GM15510 (cell line): ENCODE results near the gene C1orf87.

Experiments used
- POLR2A ChIP-seq: IDR thresholded peaks from 3 replicates; pipeline ENCODE4 v1.6.1; 2011; ENCODE audit warnings: borderline replicate concordance; ENCODE audit not compliant: insufficient read length; ENCODE audit errors: extremely low read depth

Gene C1orf87

DNA sequence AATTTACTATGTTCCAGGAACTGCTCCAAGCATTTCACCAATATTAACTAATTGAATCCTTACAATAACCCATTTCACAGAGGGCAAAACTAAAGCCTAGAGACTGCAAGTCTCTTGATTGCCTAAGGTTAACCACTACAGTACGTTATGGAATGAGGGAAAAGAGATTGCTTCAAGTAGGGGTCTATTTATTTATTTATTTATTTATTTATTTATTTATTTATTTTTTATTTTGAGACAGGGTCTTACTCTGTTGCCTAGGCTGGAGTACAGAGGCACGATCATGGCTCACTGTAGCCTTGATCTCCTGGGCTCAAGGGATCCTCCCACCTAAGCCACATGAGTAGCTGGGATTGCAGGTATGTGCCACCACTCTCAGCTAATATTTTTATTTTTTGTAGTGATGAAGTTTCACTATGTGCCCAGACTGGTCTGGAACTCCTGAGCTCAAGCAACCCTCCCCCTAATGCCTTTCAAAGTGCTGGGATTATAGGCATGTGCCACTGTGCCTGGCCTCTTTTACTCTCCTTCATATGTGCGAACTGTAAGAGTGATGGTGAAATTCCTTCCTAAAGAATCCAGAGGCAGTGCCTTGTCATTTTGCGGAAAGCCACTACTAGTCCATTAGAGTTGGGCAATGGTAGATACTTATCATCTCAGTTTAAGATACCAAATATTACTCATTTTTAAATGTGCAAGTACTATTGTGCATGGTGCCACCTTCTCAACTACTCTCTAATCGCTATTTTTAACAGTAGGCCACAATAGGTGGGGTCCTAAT lies 81.3 kb downstream of the C1orf87 start:
- no peak for TF ChIP-seq POLR2A

DNA sequence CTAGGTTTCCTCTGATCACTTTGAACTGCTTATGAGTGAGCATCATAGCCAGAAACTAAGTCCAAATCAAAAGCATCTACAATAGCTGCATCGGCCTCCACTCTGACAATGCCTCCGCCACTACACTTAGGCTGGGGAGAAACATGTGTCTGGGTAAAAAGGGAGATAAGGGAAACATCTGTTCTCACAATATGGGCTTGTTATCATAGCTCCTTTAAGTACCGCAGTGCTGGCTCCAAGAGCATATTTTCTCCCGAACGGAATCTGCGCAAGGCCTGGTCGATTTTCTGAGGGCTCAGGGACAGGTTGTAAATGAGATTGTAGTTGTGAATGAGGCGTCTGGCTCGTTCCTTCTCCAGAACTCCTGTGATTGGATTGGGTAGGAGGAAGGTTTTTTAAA lies 83.1 kb downstream of the C1orf87 start:
- TF ChIP-seq POLR2A: no peak

DNA sequence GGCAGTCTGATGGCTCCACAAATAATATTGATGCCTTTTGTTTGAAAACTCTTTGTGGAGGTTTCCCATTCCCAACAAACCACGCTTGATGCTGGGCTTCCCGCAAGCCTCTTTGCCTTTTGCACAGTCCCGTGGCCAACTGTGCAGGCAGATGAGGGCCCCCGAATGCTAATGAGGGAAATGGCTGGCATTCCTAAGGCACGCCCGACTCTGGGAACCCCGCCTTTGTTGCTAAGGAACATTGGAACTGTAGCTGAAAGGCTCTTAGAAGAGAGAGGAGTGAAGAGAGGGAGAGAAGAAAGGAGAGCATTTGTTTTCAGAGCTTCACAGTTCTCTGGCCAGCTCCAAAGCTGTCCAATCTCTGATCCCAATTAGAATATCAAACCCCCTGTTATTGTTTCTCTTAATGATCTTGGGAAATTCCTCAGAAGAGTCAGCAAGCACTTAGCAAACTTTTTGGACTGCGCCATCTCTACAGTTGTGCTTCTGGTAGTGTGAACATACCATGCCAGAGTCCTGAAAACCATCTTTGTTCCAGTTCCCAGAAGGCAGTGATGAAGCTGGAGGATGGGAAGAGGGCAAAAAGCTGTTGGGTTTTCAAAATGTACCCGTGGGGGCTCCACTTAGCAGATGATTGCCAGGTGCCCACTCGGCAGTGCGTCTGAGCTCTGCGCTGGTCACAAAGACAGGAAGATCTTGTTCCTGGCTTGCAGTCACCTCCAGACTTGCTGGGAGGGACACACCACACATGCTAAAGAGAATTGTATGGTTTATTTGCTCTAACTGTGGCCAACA lies 86.9 kb downstream of the C1orf87 start:
- TF ChIP-seq POLR2A: no peak

DNA sequence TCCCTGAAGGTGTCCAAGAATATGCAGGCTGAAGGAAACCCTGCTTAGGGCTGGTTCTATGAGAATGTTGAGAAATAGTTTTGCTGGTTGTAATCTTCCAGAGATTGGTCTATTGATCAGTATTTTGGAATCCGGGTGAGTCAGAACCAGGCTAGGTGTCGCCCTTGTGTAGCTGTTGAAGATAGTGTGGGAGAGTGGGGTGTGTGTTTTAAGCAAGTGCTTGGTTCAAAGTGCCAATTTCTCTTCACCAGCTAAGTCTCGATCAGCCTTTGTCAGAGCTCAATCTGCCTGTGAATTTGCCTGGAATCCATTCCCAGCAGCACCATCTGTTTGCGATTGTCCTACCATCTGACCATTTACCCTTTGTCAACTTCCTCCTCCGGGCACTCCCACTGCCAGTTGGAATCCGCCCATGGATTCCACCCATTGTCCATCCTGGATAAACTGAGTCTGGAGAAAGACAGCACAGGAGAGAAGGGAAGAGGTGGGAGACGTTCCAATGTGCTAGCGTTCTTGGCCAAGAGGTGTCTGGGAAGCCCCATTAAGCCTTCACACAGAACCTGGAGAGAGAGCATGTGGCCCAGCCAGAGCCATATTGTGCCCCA lies 87.6 kb downstream of the C1orf87 start:
- TF ChIP-seq POLR2A: no peak

DNA sequence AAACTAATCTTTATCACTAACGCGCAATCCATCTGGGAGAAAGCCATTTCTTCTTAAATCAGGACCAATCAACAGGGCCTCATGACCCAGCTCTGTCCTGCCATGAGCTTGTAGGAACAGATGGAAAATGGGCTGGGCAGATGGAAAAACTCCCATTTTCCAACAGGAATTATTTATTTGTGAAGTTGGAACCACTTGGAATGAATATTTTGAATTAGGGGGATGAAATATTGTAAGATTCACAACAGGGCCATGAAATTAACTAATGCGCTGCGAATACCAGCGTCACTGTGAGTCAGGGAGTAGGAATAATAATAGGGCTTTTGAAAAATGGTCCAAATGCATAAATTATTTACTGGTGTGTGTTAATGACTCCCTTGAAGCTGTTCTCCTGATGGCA lies 93.9 kb downstream of the C1orf87 start:
- no peak for TF ChIP-seq POLR2A

DNA sequence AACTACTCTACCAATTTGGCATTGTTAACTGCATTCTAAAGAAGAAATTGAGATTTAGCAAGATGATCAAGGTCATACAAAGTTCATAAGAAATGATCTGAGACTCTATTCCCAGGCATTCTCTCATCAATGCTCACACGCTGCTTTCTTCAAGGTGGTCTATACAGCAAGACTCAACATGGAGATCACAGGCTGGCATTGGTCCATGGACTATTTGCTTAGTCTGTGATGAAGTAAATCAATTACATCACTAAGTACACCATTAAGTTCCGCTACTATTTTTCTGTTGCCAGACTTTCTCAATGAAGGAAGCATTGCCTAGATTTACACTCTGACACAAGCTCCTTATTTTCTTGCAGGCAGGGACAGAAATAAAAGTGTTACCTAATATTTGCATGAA lies 95.1 kb downstream of the C1orf87 start:
- TF ChIP-seq POLR2A: no peak

DNA sequence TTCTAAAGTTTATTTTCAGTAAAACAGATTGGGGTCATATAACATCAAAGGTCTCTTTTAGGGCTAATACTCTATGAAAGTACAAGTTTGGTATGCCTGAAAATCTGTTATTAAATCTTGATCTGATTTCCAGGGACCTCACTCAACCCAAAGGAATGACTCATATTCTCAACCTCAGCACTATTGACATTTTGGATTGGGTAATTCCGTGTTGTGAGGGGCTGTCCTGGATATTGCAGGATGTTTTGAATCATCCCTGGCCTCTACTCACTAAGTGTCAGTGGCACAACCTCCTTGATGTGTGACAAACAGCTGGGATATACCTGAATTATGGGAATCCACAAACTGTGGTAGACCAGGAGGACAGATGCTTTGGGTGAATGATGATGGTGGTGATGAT lies 95.5 kb downstream of the C1orf87 start:
- no peak for TF ChIP-seq POLR2A

DNA sequence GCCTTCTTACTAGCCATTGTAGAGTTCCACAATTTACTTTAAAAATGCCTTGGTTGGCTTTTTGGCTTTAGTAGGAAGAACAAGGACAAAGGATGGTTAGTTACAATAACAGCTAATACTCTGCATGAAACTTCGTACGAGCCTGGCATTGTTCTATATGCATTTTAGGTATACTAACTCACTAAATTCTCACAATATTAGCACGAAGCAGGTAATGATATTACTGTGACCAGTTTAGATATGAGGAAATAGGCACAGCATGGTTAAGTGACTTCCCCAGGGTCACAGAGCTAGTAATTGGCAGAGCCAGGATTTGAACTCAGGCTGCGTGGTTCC lies 96.5 kb downstream of the C1orf87 start:
- TF ChIP-seq POLR2A: no peak

DNA sequence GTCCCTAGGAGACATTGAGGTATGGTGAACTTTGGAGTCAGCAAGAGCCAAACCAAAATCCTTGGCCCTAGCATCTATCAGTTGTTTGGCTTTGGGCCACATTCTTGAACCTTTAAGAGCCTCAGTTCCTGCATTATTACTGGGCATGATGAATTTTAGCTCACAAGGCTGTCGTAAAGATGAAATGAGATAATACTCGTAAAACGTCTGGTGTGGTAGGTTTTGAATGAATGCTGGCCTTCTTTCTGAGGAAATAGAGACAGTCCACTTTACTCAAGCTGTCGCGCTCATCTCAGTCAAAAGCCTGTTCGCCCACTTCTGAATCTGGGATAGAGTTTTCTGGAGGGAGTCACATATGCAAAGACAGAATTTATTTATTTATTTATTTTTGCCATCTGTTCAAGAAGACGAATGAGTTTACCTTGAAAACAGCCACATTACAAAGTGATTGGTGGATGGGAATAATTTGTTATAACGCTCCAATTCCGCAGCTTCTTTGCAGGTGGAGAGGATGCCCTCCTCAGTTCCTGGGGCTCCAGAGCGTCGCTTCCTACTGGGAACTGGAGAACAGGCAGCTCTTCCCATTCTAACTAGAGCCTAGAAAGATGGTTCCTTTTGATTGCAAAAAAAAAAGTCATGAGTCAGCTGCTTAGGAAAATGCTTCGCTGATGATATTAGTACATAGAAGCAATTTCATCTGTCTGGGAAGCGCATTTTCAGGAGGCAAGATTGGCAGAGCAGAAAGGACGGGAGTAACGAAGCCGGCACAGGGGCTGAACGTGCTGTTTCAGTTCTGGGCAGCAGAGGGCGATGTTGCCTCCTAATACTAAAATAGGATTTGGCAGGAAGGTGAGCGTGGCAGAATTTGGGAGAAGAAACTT lies 97.1 kb downstream of the C1orf87 start:
- no peak for TF ChIP-seq POLR2A

DNA sequence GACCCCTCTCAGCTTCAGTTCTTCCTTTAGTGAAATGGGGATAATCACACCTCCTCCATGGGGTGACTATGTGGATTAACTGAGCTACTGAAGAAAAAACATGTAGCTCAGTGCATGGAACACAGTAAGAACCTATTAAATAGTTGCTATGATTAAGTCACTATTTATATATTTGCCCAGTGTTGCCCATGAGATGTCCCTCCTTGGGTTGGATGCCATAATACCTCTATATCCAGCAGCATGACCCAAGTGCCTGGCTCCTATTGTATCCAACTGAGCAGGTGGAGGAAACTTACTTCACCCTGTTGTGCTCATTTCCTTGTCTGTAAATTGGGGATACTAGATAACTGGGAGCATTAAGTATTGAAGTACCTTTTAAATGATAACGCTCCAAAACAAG lies 99.9 kb downstream of the C1orf87 start:
- no peak for TF ChIP-seq POLR2A

DNA sequence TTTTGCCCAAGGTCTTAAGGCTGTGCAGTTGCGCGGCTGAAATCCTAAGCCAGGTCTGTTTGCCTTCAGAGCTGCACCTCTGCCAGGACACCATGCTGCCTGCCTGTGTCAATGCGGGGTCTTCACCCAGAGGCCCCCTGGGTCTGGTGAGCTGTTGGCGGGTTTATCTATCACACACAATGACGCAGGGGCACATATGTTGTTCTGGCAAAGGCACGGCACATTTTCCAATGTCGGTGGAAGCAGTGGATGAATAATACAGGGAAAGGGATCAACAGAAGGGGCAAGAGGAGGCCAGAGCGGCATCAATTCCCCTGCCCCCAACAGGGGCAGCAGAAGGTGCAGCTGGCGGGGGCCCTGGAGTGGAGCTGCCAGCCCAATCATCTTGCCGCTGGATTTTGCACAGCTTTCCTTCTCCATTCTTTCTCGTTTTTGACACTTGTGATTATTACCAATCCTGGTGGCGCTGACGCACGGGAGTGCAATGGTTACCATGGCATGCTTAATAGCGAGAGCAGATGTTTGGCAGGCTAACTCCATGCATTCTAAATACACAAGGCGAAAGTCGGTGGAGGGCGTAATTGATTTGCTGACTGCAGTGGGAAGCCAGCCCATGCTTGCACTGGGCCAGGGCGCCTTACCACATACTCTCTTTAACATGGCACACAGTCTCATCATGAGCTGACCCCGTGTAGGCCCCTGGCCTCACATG lies 101.2 kb downstream of the C1orf87 start:
- TF ChIP-seq POLR2A: no peak

DNA sequence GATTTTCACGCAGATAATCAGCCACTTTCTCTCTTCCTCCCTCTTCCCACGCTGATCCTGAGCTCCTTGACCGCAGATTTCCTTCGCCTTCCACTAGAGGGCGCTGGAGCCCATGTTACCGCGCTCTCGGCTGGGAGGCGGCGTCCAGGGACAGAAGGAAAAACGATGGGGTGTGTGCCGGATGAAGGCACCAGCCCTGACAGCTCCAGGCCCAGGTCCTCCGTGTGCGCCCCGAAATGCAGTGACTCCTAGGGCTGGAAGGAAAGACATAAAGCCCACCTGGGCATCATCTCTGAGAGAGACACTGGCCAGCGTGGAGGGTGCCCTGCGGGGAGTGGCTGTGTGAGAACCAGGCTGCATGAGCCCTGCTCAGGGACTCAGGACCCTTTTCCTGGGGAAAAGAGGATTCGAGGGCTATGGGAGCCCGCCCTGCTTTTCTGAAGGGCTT lies 102.1 kb downstream of the C1orf87 start:
- no peak for TF ChIP-seq POLR2A

DNA sequence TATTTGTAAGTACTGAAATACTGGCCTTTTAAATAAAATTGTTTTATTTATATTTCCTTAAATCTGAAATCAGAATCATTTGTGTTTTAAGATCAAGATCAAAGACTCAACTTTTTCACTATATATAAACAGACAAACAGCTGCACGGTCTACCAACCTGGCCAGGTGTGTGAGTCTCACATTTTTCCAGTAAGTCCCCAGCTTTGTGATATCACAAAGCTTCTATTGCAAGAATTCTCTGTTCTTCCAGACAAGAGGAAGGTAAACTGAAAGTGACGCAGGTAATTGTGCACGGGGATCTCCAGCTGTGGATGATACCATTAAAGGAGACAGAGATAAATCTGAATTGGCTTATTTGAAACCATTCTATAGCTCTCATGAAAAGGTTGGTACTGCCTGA lies 105.8 kb downstream of the C1orf87 start:
- TF ChIP-seq POLR2A: no peak

DNA sequence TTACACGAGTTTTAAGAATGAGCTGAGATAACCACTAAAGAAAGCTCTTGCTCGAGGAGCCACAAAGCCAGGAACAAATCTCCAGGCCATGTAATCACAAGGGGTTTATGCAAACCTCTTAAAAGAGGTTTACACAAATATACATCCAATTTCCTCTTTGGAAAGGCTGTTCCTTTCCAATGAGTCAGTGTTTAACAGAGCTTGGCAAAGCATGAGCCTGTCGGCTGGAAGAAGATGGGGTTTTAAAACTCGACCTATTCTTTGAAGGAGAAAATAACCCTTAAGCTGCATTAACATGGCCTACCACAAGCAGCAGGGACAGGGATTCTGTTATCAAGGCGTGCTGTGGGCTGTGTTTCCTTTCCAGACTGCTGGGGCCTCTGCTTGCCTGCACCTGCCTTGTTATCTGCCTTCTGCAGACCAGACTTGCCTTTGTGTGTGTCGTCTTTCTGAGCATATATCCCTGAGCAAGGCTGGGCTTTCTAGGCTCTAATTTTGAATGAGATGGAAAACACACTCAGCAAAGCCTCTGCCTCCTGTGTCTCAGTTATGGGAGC lies 106.4 kb downstream of the C1orf87 start:
- TF ChIP-seq POLR2A: no peak
